ENCODE data around the gene RAPGEF1. TPM values are rescaled to one million over a fixed set of nuclear protein-coding genes. Genes with fewer than 3 reads are reported as not detected.
A peak's percentile ranks its signal among the peaks of the same experiment; 100 is the strongest.

RAPGEF1 gene, protein sequence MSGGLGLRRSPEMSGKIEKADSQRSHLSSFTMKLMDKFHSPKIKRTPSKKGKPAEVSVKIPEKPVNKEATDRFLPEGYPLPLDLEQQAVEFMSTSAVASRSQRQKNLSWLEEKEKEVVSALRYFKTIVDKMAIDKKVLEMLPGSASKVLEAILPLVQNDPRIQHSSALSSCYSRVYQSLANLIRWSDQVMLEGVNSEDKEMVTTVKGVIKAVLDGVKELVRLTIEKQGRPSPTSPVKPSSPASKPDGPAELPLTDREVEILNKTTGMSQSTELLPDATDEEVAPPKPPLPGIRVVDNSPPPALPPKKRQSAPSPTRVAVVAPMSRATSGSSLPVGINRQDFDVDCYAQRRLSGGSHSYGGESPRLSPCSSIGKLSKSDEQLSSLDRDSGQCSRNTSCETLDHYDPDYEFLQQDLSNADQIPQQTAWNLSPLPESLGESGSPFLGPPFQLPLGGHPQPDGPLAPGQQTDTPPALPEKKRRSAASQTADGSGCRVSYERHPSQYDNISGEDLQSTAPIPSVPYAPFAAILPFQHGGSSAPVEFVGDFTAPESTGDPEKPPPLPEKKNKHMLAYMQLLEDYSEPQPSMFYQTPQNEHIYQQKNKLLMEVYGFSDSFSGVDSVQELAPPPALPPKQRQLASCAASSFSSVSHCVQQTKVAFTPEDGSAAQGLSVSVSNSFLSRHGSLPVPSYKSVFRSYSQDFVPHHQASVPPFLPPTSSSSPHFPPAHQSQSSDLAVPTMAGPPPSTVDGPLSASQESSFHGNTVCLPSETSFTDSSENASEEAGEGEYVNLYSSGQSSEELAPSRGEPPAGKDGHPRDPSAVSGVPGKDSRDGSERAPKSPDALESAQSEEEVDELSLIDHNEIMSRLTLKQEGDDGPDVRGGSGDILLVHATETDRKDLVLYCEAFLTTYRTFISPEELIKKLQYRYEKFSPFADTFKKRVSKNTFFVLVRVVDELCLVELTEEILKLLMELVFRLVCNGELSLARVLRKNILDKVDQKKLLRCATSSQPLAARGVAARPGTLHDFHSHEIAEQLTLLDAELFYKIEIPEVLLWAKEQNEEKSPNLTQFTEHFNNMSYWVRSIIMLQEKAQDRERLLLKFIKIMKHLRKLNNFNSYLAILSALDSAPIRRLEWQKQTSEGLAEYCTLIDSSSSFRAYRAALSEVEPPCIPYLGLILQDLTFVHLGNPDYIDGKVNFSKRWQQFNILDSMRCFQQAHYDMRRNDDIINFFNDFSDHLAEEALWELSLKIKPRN (N-terminal part only)
- total RNA-seq (2014; rRNA removed; shearing (Covaris generic)): 47.1 and 49.6 TPM in 2 replicates

DNA sequence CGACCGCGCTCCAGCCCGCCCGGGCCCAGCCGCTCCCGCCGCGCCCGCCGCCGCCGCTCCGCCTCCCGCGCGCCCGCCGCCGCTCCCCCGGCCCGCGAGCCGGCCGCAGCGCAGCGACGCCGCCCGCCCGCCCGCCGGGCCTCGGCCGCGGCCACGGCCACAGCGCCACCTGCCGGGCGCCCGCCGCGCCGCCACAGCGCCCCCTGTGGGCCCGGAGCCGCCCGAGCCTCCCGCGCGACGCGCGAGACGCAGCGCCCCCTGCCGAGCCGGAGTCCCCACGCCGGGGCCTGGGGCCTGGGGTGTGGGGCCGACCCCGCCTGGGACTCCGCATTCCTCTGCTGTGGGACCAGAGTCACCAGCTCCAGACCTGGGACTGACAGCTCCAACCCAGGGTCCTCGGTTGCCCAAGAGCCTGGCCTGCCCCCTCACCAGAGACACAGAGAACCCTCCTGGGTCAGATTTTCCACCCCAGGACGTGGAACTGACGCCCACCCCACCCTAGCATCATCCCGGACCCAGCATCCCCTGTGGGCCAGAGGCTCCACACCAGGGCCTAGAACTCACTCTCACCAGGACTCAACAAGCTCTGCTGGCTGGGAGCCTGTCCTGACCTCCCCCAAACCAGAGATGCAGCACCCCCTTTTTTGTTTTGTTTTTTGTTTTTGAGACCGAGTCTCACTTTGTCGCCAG lies at the start of gene RAPGEF1:
TSS of gene RAPGEF1 (minus strand) at position 118 of the 690 bp plus-strand sequence. CDS start 246 bp downstream, outside the sequence.
- no peaks in the 10 kb centered on the region for H3K27me3 ChIP-seq (ENCODE audit: control insufficient read depth, insufficient read depth, low read length)
- peak within 1 kb of the TSS; percentile 63 for H3K4me3 ChIP-seq (ENCODE audit: insufficient read depth, low read depth, low read length)
- DNase-seq: peak; percentile 97
- no peaks in the 10 kb centered on the region; the same call in 1 of the 2 replicates for H3K36me3 ChIP-seq (replicated peaks; ENCODE audit: control insufficient read depth, insufficient read depth, low read length)

DNA sequence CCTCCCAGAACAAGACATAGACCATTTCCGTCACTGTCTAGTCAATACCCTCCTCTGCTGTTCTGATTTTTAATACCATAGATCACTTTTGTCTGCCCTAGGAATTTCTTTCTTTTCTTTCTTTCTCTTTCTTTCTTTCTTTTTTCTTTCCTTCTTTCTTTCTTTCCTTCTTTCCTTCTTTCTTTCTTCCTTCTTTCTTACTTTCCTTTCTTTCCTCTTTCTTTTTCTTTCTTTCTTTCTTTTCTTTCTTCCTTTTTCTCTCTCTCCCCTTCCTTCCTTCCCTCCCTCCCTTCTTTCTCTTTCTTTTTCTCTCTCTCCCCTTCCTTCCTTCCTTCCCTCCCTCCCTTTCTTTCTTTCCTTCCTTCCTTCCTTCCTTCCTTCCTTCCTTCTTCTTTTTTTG lies 49.0 kb upstream of the RAPGEF1 start:
- no peaks in the 10 kb centered on the region for H3K36me3 ChIP-seq (replicated peaks; ENCODE audit: control insufficient read depth, insufficient read depth, low read length)
- H3K27me3 ChIP-seq (ENCODE audit: control insufficient read depth, insufficient read depth, low read length): no peaks in the 10 kb centered on the region; the same call in 1 of the 2 replicates
- H3K4me3 ChIP-seq (ENCODE audit: insufficient read depth, low read depth, low read length): no peak overlapping the region
- no peak for DNase-seq

DNA sequence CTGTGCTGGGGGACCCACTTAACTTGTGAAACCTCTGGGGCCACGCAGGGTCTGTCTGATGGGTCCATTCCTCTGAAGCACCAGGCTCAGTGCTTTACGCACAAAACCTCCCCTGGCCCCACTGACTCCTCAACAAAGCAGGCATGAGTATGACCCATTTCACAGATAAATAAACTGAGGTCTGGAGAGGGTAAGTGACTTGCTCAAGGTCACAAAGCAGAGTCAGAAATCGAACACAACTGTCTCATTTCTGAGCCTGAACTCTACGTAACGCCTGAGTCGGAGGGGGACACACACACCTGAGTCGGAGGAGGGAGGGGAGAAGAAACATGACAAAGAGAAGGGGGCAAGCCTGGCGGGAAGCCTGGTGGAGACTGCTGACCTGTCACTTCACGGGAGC lies 48.0 kb upstream of the RAPGEF1 start:
- no peak for DNase-seq
- no peak overlapping the region for H3K4me3 ChIP-seq (ENCODE audit: insufficient read depth, low read depth, low read length)
- H3K36me3 ChIP-seq (replicated peaks; ENCODE audit: control insufficient read depth, insufficient read depth, low read length): no peaks in the 10 kb centered on the region
- no peaks in the 10 kb centered on the region; the same call in 1 of the 2 replicates for H3K27me3 ChIP-seq (ENCODE audit: control insufficient read depth, insufficient read depth, low read length)

DNA sequence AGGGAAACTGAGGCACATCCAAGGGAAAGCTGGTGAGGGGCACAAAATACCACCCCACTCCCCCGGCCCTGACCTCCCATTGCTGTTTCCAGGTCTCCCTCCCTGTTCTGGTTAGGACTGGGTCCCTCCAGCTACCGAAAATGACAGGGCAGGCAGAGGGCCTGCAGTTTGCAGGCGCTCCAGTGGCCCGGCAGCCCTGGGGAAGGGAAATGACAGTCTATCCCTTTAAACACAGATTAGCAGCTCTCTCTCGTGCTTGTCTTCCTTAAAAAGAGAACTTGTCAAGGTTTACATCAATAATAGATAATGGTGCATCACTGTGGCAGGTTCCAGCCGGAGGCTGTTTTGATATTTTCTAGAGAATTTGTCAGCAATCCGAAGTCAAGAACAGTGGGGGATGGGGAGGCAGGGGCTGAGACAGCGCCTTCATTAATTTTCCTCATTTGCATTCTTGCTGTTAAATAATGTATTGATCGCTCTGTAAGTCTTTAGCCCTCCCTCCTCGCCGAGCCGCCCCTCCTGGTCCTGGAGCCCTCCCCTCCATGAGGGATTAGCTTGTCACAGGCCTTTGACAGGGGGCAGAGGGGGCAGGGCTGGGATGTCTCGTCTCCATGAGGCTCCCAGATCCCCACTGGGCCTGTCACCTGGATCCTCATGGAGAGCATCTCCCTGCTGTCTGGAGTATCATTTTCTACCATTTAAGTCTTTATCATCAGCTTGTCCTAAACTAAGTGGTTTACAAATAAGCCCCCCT lies 45.0 kb upstream of the RAPGEF1 start:
- H3K4me3 ChIP-seq (ENCODE audit: insufficient read depth, low read depth, low read length): no peak overlapping the region
- H3K36me3 ChIP-seq (replicated peaks; ENCODE audit: control insufficient read depth, insufficient read depth, low read length): no peaks in the 10 kb centered on the region
- no peak for DNase-seq
- no peaks in the 10 kb centered on the region; the same call in 1 of the 2 replicates for H3K27me3 ChIP-seq (ENCODE audit: control insufficient read depth, insufficient read depth, low read length)

DNA sequence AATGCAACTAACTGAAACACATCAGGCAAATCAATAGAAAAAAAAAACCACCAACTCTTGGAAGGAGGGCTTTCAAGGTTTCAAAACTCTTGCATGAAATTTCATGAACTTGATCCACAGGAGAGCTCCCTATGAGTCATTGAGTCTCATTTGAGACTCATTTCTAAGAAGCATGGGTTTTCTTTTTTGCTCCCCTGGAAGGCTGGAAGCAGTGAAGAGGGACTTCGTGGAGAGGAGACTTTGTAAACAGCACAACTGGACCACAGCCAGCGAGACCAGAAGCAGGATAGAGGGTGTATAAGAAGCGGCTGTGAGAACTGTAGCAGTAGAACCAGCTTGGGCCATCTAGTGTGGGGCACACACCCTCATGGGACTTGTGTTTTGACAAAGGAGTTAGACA lies 41.2 kb upstream of the RAPGEF1 start:
- Histone ChIP-seq H3K4me3 (ENCODE audit: insufficient read depth, low read depth, low read length) (no peak overlapping the region), H3K36me3 (replicated peaks; ENCODE audit: control insufficient read depth, insufficient read depth, low read length) (no peaks in the 10 kb centered on the region)
- no peak for DNase-seq

DNA sequence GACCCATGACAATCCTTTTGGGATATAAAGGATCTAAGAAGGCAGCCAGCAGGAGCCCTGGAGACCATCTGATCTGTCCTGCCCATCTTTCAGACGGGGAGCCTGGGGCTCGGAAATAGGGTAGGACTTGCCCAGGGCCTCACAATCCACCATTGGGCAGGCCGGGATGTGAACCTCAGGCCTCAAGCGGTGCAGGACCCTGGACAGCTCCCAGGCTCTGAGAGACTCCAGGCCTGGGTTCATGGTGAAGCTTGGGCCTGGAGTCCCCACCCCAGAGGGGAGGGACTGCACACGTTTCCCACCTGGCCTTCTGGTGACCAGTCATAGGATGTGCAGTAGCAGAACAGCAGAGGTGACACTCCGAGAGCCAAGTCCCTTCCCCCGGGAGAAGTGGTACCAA lies 36.6 kb upstream of the RAPGEF1 start:
- peak; percentile 92 for DNase-seq
- Histone ChIP-seq H3K4me3 (ENCODE audit: insufficient read depth, low read depth, low read length) (no peak overlapping the region), H3K36me3 (replicated peaks; ENCODE audit: control insufficient read depth, insufficient read depth, low read length) (no peaks in the 10 kb centered on the region), H3K27me3 (ENCODE audit: control insufficient read depth, insufficient read depth, low read length) (no peaks in the 10 kb centered on the region)

More for the DNA sequence above, 41.2 kb upstream of the RAPGEF1 start:
- H3K27me3 ChIP-seq (ENCODE audit: control insufficient read depth, insufficient read depth, low read length): no peaks in the 10 kb centered on the region; the same call in 1 of the 2 replicates

DNA sequence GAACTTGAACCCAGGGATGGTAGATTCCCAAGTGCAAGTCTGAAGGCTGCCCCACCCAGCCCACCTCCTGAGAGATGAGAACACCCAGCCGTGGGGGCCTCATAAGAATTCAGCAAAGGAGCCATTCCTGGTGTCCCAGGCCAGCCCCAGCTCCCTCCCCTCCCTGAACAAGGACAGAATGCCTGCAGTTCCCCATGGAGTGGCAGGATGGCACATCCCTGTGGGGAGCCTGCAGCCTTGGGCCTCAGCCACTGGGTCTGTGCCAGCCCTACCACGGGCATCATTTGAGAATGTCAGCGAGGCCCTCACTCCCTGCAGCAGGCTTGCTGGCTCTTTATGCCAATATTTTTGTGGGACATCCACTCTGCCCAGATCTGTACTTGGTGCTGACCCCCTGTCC lies 36.2 kb upstream of the RAPGEF1 start:
- H3K36me3 ChIP-seq (replicated peaks; ENCODE audit: control insufficient read depth, insufficient read depth, low read length): no peaks in the 10 kb centered on the region
- no peaks in the 10 kb centered on the region for H3K27me3 ChIP-seq (ENCODE audit: control insufficient read depth, insufficient read depth, low read length)

DNA sequence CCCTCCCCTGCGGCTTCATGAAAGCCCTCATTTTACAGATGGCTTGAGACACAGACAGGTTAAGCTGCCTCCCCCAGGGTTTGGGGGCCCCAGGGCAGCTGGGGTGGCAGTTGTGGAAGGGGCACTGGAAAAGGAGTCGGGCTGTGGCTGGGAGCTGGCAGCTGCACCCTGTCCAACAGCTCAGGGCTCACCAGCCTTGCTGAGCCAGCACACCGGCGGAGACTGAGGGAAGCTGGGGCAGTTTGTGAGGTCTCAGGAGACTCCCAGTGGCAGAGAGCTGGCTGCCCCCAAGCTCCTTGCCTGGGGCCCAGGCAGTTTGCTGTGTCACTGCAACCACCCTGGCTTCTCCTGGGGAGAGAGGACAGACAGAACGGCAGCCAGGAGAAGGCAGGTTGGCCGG lies 34.8 kb upstream of the RAPGEF1 start:
- DNase-seq: peak; percentile 41
- H3K27me3 ChIP-seq (ENCODE audit: control insufficient read depth, insufficient read depth, low read length): no peaks in the 10 kb centered on the region
- H3K36me3 ChIP-seq (replicated peaks; ENCODE audit: control insufficient read depth, insufficient read depth, low read length): no peaks in the 10 kb centered on the region
- no peak overlapping the region for H3K4me3 ChIP-seq (ENCODE audit: insufficient read depth, low read depth, low read length)

More for the DNA sequence above, 36.2 kb upstream of the RAPGEF1 start:
- no peak overlapping the region for H3K4me3 ChIP-seq (ENCODE audit: insufficient read depth, low read depth, low read length)
- peak; percentile 22 for DNase-seq

DNA sequence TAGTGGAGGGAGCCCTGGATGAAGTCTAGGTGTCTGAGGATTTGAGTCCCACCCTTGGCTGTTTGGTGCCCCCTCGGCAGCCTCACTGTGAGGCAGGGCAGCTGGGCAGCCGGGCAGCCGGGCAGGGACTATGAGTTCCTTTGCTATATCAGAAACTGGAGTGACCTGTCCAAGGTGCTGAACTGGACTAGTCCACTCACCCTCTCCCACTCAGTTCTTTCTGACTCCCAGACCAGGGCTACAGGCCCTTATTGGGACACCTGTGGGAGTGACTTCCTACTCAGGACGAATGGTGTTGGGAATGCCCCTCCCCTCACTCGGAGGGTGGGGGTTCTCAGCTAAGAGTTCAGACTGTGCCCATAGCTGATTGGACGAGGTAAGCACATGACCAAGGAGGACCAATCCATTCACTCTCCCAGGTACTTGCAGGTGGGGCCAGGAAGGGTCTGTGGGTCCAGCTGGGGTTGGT lies 34.1 kb upstream of the RAPGEF1 start:
- peak; percentile 95 for DNase-seq
- H3K36me3 ChIP-seq (replicated peaks; ENCODE audit: control insufficient read depth, insufficient read depth, low read length): no peaks in the 10 kb centered on the region
- no peak overlapping the region for H3K4me3 ChIP-seq (ENCODE audit: insufficient read depth, low read depth, low read length)
- H3K27me3 ChIP-seq (ENCODE audit: control insufficient read depth, insufficient read depth, low read length): no peaks in the 10 kb centered on the region

DNA sequence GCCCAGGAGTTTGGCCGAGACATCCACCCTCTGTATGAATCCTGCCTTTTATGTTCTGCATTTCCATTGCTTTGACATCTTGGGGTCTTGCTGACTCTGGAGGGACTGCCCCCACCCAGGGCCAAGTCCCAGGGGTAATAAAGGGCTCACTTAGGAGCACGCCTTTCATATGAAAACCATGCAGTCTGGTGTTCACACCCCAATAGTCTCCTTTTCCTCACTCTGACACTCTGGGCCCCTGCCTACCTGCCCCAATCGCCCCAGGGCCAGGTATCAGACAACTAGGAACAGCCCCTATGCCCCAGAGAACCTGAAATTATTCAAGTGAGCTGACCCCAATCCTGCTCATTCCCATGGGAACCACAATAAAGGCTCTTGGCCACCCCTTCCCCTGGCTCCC lies 33.1 kb upstream of the RAPGEF1 start:
- no peaks in the 10 kb centered on the region for H3K36me3 ChIP-seq (replicated peaks; ENCODE audit: control insufficient read depth, insufficient read depth, low read length)
- DNase-seq: peak; percentile 32
- H3K27me3 ChIP-seq (ENCODE audit: control insufficient read depth, insufficient read depth, low read length): no peaks in the 10 kb centered on the region
- H3K4me3 ChIP-seq (ENCODE audit: insufficient read depth, low read depth, low read length): no peak overlapping the region

DNA sequence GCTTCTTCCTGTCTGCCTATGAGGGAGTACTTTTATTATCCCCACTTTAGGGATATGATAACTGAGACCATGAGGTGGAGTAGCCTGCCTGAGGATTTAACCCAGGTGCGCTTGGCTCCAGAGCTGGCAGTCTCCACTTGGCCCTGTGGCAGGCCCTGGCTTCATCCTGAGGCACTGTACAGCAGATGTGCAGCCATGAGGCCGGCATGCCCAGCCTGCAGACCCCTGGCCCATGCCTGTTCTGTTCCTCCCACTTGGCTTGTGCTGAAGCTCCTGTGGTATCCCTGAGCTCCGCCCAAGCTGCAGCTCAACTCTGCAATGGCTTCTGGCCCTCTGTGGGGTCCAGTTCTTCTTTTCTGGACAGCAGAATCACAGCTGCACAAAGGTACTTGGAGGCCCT lies 31.8 kb upstream of the RAPGEF1 start:
- no peaks in the 10 kb centered on the region for H3K36me3 ChIP-seq (replicated peaks; ENCODE audit: control insufficient read depth, insufficient read depth, low read length)
- no peaks in the 10 kb centered on the region for H3K27me3 ChIP-seq (ENCODE audit: control insufficient read depth, insufficient read depth, low read length)
- no peak for DNase-seq
- no peak overlapping the region for H3K4me3 ChIP-seq (ENCODE audit: insufficient read depth, low read depth, low read length)

DNA sequence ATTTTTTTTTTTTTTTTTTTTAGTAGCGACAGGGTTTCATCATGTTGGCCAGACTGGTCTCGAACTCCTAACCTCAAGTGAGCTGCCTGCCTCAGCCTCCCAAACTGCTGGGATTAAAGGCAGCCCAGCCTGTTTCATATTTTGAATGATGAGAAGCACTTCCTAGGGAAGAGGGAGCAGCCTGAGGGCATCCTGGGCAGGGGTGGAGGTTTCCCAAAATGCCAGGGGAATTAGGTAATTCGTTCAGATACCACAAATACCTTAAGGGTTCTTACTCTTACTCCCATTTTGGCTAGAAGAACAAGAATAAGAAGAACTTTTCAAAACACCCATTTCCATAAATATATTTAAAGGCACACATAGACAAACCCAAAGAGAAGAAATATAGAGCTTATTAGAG lies 29.5 kb upstream of the RAPGEF1 start:
- Histone ChIP-seq H3K4me3 (ENCODE audit: insufficient read depth, low read depth, low read length) (no peak overlapping the region), H3K36me3 (replicated peaks; ENCODE audit: control insufficient read depth, insufficient read depth, low read length) (no peaks in the 10 kb centered on the region), H3K27me3 (ENCODE audit: control insufficient read depth, insufficient read depth, low read length) (no peaks in the 10 kb centered on the region)
- DNase-seq: no peak

DNA sequence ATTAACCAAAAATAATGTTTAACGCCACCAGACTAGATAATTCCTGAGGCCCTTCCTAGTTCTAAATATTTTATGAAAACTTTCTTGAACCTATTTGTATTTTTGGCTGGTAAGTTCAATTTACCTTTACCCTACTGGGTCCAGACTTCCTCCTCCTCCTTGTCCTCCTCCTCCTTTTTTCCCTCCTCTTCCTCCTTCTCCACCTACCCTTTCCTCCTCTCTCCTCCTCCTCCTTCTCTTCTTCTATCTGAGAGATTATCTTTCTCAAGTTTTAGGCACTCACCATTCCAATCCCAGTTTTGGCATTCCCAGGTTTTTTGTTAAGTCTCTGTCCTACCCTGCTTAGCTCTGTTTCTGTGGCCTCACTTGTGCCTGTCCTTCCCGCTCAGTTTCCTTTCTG lies 24.7 kb upstream of the RAPGEF1 start:
- H3K27me3 ChIP-seq (ENCODE audit: control insufficient read depth, insufficient read depth, low read length): no peaks in the 10 kb centered on the region
- H3K36me3 ChIP-seq (replicated peaks; ENCODE audit: control insufficient read depth, insufficient read depth, low read length): no peaks in the 10 kb centered on the region
- no peak for DNase-seq
- H3K4me3 ChIP-seq (ENCODE audit: insufficient read depth, low read depth, low read length): no peak overlapping the region

Data from H7 (cell line).